Gastrocnemius medialis (tissue), 4 donors: ENCODE measurements around the gene LSS. TPM values are rescaled to one million over a fixed set of nuclear protein-coding genes. Genes with fewer than 3 reads are reported as not detected.
"Not testable (repeated sequence)": the region's sequence is repeated elsewhere in the genome, so short reads cannot be mapped to it uniquely, and the experiment has no call there.

ENCODE experiments used
- ATAC-seq, 2 donors: fragments of 150-250 bp; one replicate each; pipeline ENCODE4 v1.9.1; 2016
- DNase-seq, 2 donors: peaks; one replicate each; pipeline ENCODE4 v3.0.0-alpha.2; 2019
- H3K27ac ChIP-seq, 4 donors: fragments of 200-600 bp; sonication (generic); 1 replicate in 1 of 4; 2 replicates in 3 of 4; pipeline ENCODE4 v1.5.1; 2016 to 2018; ENCODE audit warnings: mild to moderate bottlenecking in 2 of 4, moderate library complexity in 1 of 4
- H3K27me3 ChIP-seq, 3 donors: fragments of 200-600 bp; sonication (generic) in 2 of 3; 1 replicate in 1 of 3; 2 replicates in 2 of 3; pipeline versions ENCODE4 v1.5.1 to v1.6.0; 2016 to 2019; ENCODE audit warnings: mild to moderate bottlenecking in 1 of 3, moderate library complexity in 1 of 3
- H3K36me3 ChIP-seq, 2 donors: fragments of 200-600 bp; sonication (generic) in 1 of 2; one replicate each; pipeline ENCODE4 v1.5.1; 2017 to 2018
- H3K4me1 ChIP-seq, 2 donors: fragments of 200-600 bp; sonication (generic) in 1 of 2; one replicate each; pipeline ENCODE4 v1.5.1; 2016 to 2017; ENCODE audit warnings: mild to moderate bottlenecking in 2 of 2
- H3K4me3 ChIP-seq, 4 donors: fragments of 200-600 bp; sonication (generic) in 3 of 4; 1 replicate in 1 of 4; 2 replicates in 3 of 4; pipeline ENCODE4 v1.5.1; 2016 to 2019; ENCODE audit warnings: mild to moderate bottlenecking in 2 of 4
- H3K9me3 ChIP-seq, 3 donors: fragments of 200-600 bp; sonication (generic) in 2 of 3; 1 replicate in 1 of 3; 2 replicates in 2 of 3; pipeline ENCODE4 v1.5.1; 2016 to 2019
- POLR2A ChIP-seq, 2 donors: fragments of 450-650 bp; IDR thresholded peaks; one replicate each; pipeline ENCODE4 v1.6.1; 2017; ENCODE audit warnings: antibody characterized with exemption in 2 of 2, mild to moderate bottlenecking in 2 of 2, moderate library complexity in 2 of 2
- in situ Hi-C, 4 donors: fragments of 200-750 bp; cut with MboI; loops; one replicate each; pipeline versions ENCODE4 v1.15.0 to v1.8.0; 2017; ENCODE audit warnings: low sequenced_read_pairs in 4 of 4
- intact Hi-C: fragments of 100-400 bp; cut with DNase I; formaldehyde crosslinking; loops from one replicate; pipeline ENCODE4 v1.15.1; 2023; ENCODE audit warnings: low total_unique reads
- total RNA-seq, 4 donors: library from RNA; depleted of rRNA; stranded (reverse); fragments of >200 nt; gene quantifications; one replicate each; pipeline versions ENCODE4 v1.1.0 to v1.2.3, GENCODE V29; 2016
- TF ChIP-seq, protein P1 (sequence below), 5 experiments: fragments of 450-650 bp in 3 of 5; fragments of 200-600 bp in 2 of 5; sonication (generic) in 2 of 5; IDR thresholded peaks in 4 of 5; conservative IDR thresholded peaks in 1 of 5; 1 replicate in 4 of 5; 2 replicates in 1 of 5; pipeline ENCODE4 v1.5.1; 2016 to 2019; ENCODE audit warnings: antibody characterized with exemption in 5 of 5, mild to moderate bottlenecking in 3 of 5, moderate library complexity in 3 of 5

LSS gene
- total RNA-seq, 4 donors from 2014 or later: 26.4 to 47.2 (median 32.7) TPM

DNA sequence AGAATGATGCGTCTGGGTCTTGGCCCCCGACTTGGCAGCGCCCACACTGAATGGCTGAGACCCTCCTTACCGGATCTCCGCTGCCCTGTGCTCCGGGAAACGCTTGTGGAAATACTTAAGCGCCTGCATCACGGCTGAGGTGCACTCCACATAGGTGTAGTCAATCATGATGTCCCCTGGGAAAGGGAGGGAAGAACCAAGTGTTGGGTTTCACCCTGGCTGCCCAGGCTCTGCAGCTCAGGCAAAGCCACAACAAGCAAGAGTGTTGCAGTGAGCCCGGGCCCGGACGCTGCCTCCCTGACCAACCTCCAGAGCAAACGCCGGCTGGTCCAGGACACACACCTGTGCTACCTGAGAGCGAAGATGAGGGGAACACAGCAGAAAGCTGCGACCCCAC is 22.8 kb downstream of the LSS start:
- no peaks in the 10 kb centered on the region for H3K9me3 ChIP-seq
- H3K4me3 ChIP-seq: no peak overlapping the region
- intact Hi-C loops: no loop called here
- TF ChIP-seq POLR2A (IDR thresholded peaks at IDR 0.05): no peak
- TF ChIP-seq, protein P1, sequence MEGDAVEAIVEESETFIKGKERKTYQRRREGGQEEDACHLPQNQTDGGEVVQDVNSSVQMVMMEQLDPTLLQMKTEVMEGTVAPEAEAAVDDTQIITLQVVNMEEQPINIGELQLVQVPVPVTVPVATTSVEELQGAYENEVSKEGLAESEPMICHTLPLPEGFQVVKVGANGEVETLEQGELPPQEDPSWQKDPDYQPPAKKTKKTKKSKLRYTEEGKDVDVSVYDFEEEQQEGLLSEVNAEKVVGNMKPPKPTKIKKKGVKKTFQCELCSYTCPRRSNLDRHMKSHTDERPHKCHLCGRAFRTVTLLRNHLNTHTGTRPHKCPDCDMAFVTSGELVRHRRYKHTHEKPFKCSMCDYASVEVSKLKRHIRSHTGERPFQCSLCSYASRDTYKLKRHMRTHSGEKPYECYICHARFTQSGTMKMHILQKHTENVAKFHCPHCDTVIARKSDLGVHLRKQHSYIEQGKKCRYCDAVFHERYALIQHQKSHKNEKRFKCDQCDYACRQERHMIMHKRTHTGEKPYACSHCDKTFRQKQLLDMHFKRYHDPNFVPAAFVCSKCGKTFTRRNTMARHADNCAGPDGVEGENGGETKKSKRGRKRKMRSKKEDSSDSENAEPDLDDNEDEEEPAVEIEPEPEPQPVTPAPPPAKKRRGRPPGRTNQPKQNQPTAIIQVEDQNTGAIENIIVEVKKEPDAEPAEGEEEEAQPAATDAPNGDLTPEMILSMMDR (IDR thresholded peaks at IDR 0.05 in 4 of 5, conservative IDR thresholded peaks at IDR 0.05 in 1 of 5): no peak
- H3K4me1 ChIP-seq: no peaks in the 10 kb centered on the region
- DNase-seq (peak in 1 of 2 donors; percentile 8), ATAC-seq (no peak)
- in situ Hi-C loops: no loop called here
- no peaks in the 10 kb centered on the region for H3K27me3 ChIP-seq
- no peak overlapping the region for H3K27ac ChIP-seq
- peaks cover 0 to 59% of the 10 kb centered on the region in 2 donors for H3K36me3 ChIP-seq

DNA sequence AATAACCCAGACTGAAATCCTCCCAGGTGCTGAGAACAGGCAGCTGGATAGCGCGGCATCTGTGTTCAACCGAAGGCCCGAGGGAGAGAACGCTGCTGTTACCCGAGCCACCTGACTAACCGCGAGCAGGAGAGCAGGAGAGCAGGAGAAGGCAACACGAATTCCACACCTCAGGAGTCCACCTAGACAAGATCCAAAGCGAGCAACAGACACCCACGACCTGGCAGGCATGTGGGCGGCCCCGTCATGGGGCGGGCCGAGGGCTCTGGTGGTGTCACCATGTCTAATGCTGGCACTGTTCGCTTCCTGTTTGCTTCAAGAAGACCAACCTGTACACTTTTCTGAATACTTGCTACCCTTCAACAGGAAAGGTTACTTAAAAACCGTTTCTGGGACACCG is 23.4 kb downstream of the LSS start:
- ATAC-seq: no peak
- Histone ChIP-seq H3K27me3 (no peaks in the 10 kb centered on the region), H3K9me3 (no peaks in the 10 kb centered on the region), H3K4me1 (no peaks in the 10 kb centered on the region), H3K36me3 (peaks cover 0 to 59% of the 10 kb centered on the region in 2 donors), H3K4me3 (no peak overlapping the region), H3K27ac (no peak overlapping the region)
- in situ Hi-C loops (no loop called here), intact Hi-C loops (no loop called here)
- peak in 1 of 2 donors; percentile 4 for DNase-seq
- TF ChIP-seq POLR2A (IDR thresholded peaks at IDR 0.05): no peak
- TF ChIP-seq, protein P1 (IDR thresholded peaks at IDR 0.05 in 4 of 5, conservative IDR thresholded peaks at IDR 0.05 in 1 of 5): no peak

DNA sequence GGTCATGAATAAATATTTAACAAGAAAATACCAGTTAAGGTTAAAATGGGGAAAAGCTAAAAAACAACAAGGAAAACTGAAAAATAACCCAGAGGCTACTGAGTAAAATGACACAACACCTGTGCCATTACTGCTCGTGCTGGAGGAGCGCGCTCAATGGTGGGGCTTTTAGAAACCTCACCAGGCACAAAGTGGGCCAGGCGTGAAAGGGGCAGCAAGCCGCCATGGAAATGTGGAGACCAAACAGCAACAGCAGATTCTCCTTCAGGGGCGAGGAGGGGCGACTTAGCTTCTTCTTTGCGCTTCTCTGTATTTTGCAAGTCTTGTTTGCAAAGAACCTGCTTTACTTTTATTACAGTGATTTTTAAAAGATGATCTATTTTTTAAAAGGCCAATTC is 25.4 kb downstream of the LSS start:
- H3K4me3 ChIP-seq: no peak overlapping the region

DNA sequence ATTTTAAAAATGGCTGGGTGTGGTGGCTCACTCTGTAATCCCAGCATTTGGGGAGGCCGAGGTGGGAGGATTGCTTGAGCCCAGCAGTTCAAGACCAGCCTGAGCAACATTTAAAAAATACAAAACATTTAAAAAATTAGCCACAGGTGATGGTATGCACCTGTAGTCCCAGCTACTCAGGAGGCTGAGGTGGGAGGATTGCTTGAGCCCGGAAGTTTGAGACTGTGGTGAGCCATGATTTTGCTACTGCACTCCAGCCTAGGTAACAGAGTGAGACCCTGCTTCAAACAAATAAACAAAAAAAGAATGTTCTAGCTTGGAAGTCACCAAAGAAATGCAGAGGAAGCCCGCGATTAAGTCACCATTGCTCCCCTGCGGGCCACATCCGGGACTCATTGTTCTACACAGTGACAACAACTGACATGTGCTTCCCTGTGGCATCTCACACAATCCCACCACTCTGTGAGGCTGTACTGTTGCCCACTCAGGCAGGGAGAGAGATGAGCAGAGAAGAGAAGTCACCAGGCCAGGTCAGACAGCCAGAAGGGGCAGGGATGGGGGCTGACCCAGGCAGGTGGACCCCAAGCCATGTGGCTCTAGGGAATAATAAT is 25.9 kb downstream of the LSS start:
- in situ Hi-C loops: no loop called here
- Histone ChIP-seq H3K36me3 (peaks cover 3 to 50% of the 10 kb centered on the region in 2 donors), H3K4me3 (no peak overlapping the region), H3K9me3 (no peaks in the 10 kb centered on the region), H3K4me1 (no peaks in the 10 kb centered on the region), H3K27me3 (no peaks in the 10 kb centered on the region), H3K27ac (peak overlapping the region; percentile 54 to 65 (median 62))
- intact Hi-C loops: no loop called here
- DNase-seq (no peak), ATAC-seq (peak in 1 of 2 donors; percentile 56)
- TF ChIP-seq POLR2A (IDR thresholded peaks at IDR 0.05): peak in 1 of 2 donors; percentile 36
- TF ChIP-seq, protein P1 (IDR thresholded peaks at IDR 0.05 in 4 of 5, conservative IDR thresholded peaks at IDR 0.05 in 1 of 5): no peak

More for the DNA sequence above, 25.4 kb downstream of the LSS start:
- intact Hi-C loops: no loop called here
- H3K9me3 ChIP-seq: no peaks in the 10 kb centered on the region
- H3K4me1 ChIP-seq: no peaks in the 10 kb centered on the region
- TF ChIP-seq, protein P1 (IDR thresholded peaks at IDR 0.05 in 4 of 5, conservative IDR thresholded peaks at IDR 0.05 in 1 of 5): no peak
- TF ChIP-seq POLR2A (IDR thresholded peaks at IDR 0.05): no peak
- in situ Hi-C loops: no loop called here
- ATAC-seq: no peak
- DNase-seq: no peak
- H3K27ac ChIP-seq: peak overlapping the region; percentile 52 to 65 (median 62)
- peaks cover 3 to 55% of the 10 kb centered on the region in 2 donors for H3K36me3 ChIP-seq
- H3K27me3 ChIP-seq: no peaks in the 10 kb centered on the region

DNA sequence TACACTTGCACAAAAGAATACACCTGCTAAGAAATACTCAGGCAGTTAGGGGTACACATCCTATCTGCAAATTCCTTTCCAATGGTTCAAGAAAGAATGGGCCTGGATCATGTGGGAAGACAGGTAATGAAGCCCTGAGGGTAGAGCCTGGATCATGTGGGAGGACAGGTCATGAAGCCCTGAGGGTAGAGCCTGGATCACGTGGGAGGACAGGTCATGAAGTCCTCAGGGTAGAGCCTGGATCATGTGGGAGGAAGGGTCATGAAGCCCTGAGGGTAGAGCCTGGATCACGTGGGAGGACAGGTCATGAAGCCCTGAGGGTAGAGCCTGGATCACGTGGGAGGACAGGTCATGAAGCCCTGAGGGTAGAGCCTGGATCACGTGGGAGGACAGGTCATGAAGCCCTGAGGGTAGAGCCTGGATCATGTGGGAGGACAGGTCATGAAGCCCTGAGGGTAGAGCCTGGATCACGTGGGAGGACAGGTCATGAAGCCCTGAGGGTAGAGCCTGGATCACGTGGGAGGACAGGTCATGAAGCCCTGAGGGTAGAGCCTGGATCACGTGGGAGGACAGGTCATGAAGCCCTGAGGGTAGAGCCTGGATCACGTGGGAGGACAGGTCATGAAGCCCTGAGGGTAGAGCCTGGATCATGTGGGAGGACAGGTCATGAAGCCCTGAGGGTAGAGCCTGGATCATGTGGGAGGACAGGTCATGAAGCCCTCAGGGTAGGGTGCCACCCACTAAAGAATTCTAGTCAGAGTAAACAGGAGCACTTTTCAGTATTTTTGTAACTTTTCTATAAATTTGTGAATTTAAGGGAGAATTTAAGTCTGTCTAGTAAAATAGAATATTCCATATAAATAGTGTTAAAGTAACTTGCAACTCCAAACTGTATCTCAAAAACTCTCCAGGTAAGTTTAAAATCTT is 27.4 kb downstream of the LSS start:
- intact Hi-C loops: not testable (repeated sequence)

More for the DNA sequence above, 27.4 kb downstream of the LSS start:
- H3K4me1 ChIP-seq, in situ Hi-C loops, ATAC-seq, H3K27ac ChIP-seq, H3K4me3 ChIP-seq, H3K9me3 ChIP-seq, DNase-seq, H3K27me3 ChIP-seq: not testable (repeated sequence)
- H3K36me3 ChIP-seq: peaks cover 3 to 50% of the 10 kb centered on the region in 2 donors
